Measurements from ENCODE around the gene CXorf58.

CXorf58 gene

DNA sequence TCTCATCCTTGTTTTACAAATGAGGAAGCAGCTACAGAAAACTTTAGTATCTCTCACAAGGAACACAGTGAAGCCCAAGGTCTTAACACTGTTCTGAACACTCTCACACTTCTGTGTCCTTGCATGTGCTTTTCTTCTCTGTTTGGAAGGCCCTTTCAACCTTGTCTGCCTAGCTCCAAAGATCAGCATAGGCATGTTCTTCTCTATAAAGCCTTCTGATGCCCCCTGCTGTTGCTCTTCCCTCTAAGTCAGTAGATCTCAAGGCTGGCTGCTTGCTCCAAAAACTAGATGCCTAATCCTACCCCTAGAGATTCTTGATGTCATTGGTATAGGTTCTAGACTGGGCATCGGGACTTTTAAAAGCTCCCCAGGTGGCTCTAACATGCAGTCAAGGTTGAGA is 6.0 kb upstream of the CXorf58 start:
- TF ChIP-seq CTCF (IDR thresholded peaks at IDR 0.05; ENCODE audit: low read depth, low read length), result peak; percentile 53
- peak; percentile 91 for DNase-seq (ENCODE audit: low read depth in 2 of 2)
- no peak overlapping the region for H3K4me3 ChIP-seq (replicated peaks in 1 of 2; ENCODE audit: low read depth in 2 of 2, low read length in 2 of 2)

- TF ChIP-seq CTCF (IDR thresholded peaks at IDR 0.05; ENCODE audit: low read depth, low read length), result peak; percentile 24
- peak; percentile 77 to 78 for DNase-seq (ENCODE audit: low read depth in 2 of 2)
- no peak overlapping the region for H3K4me3 ChIP-seq (replicated peaks in 1 of 2; ENCODE audit: low read depth in 2 of 2, low read length in 2 of 2)
Measured at GRCh38 chrX:23902419-23902818, 5.4 kb upstream of the CXorf58 start.

- DNase-seq (ENCODE audit: low read depth in 2 of 2), result peak; percentile 59 to 81
Measured at GRCh38 chrX:23904096-23904495, 3.7 kb upstream of the CXorf58 start.

GRCh38 chrX:23907111-23907497 is 702 bp upstream of the CXorf58 start:
- no peak for DNase-seq (ENCODE audit: low read depth in 2 of 2)
- no peak for TF ChIP-seq CTCF (IDR thresholded peaks at IDR 0.05; ENCODE audit: low read depth, low read length)
- peak overlapping the region; percentile 67 for H3K4me3 ChIP-seq (replicated peaks in 1 of 2; ENCODE audit: low read depth in 2 of 2, low read length in 2 of 2)

More at GRCh38 chrX:23904096-23904495, 3.7 kb upstream of the CXorf58 start:
- no peak overlapping the region for H3K4me3 ChIP-seq (replicated peaks in 1 of 2; ENCODE audit: low read depth in 2 of 2, low read length in 2 of 2)
- no peak for TF ChIP-seq CTCF (IDR thresholded peaks at IDR 0.05; ENCODE audit: low read depth, low read length)

DNA sequence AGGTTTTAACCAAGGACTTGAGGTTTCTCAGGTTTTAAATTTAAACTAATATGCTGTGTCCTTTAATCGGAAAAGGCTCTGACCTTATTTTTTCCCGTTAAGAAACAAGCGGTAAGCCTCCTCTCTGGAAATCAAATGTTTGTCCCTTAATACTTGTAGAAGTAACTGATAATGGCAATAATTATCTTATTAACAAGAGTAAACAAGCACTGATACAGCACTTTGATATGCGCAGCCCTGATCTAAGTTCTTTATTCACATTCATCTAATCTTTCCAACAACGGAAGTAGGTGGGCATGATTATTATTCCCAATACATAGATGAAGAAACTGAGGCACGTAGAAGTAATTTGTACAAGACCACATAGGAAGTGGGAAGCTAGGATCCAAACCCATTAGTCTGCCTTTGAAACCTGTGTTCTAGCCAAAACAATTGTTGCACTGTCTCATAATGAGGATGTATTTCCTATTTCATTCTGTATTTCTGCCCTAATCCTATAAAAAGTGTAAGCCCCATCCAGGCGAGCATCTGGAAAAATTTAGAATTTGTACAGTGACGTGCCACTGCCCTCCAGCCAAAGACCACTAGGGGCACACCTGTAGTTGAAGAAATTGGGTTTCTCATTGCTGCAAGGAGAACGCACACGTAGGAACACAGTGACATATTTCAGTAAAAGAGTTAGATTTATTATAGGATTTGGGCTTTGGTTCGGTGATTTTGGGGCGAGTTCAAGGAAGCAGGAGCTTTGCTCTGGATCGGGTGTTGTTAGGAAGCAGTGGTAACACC is 606 bp downstream of the CXorf58 start:
- H3K4me3 ChIP-seq (replicated peaks in 1 of 2; ENCODE audit: low read depth in 2 of 2, low read length in 2 of 2), result peak overlapping the region in 1 of 2 donors; percentile 7
- DNase-seq (ENCODE audit: low read depth in 2 of 2), result no peak
- peak; percentile 25 for TF ChIP-seq CTCF (IDR thresholded peaks at IDR 0.05; ENCODE audit: low read depth, low read length)

DNA sequence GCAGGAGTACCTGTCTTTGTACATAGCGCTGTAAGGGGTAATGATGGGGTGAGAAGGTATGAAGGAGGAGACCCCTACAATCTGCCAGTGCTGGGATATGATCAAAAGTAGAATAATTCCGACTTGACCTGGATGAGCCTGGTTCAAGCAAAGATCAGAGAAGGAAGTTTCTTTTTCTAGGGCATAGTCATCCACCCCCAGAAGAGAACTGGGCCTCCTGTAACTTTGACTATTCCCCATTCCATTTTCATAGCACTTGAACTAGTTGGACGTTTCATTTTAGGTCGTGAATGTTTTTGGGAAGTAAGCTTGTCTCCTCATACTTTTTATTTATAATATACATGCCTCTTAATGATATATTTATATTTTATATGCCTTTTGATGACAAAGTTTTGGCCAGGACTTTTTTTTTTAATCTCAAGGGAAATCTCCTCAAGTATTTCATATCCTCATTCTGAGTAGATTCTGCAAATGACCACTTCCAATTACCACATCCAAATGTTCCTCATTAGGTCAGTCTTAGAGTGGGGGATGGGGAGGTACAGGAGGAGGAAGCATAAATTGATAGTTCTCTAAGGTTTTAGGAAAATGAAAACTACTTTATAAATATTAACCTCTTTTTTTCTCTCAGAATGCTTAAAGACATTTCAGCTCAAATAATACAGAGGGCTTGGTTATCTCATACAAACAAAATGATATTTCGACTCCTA is 3.5 kb downstream of the CXorf58 start:
- no peak overlapping the region for H3K4me3 ChIP-seq (replicated peaks in 1 of 2; ENCODE audit: low read depth in 2 of 2, low read length in 2 of 2)
- DNase-seq (ENCODE audit: low read depth in 2 of 2), result no peak
- TF ChIP-seq CTCF (IDR thresholded peaks at IDR 0.05; ENCODE audit: low read depth, low read length), result no peak
